Activated CD4-positive, alpha-beta memory T cell treated with anti-CD3 and anti-CD28 coated beads for 36 hours (primary cell): ENCODE measurements around the gene SLC2A9. TPM values are rescaled to one million over a fixed set of nuclear protein-coding genes. Genes with fewer than 3 reads are reported as not detected.

Source experiments
- CTCF ChIA-PET: fragments of 350-600 bp; sonication (Branson Sonifier 250); formaldehyde crosslinking; loops from one replicate; lab custom pipeline; 2021; ENCODE audit warnings: antibody characterized with exemption, inconsistent platforms; lab: Charles Lee
- POLR2A ChIA-PET: fragments of 350-600 bp; sonication (Branson Sonifier 250); formaldehyde crosslinking; loops from one replicate; lab custom pipeline; 2021; ENCODE audit warnings: antibody characterized with exemption; lab: Charles Lee
- DNase-seq: peaks from one replicate; pipeline ENCODE4 v3.0.0-alpha.2; 2020
- H3K27ac Mint-ChIP-seq: one replicate; pipeline ENCODE4 v1.8.0; 2021; ENCODE audit warnings: mixed read lengths
- H3K27me3 Mint-ChIP-seq: one replicate; pipeline ENCODE4 v1.8.0; 2021; ENCODE audit warnings: mixed read lengths
- H3K36me3 Mint-ChIP-seq: one replicate; pipeline ENCODE4 v1.8.0; 2021; ENCODE audit warnings: mixed read lengths
- H3K4me1 Mint-ChIP-seq: one replicate; pipeline ENCODE4 v1.8.0; 2021; ENCODE audit warnings: low read depth, mixed read lengths
- H3K4me3 Mint-ChIP-seq: one replicate; pipeline ENCODE4 v1.8.0; 2021; ENCODE audit warnings: mild to moderate bottlenecking, mixed read lengths
- H3K9me3 Mint-ChIP-seq: one replicate; pipeline ENCODE4 v1.8.0; 2021; ENCODE audit warnings: mixed read lengths
- intact Hi-C: fragments of 100-400 bp; cut with micrococcal nuclease; formaldehyde crosslinking; loops from one replicate; pipeline ENCODE4 v1.15.1; 2023
- total RNA-seq, 2 experiments: library from RNA; stranded (reverse); gene quantifications; one replicate each; pipeline ENCODE4 v1.2.3, GENCODE V29; 2021

Gene SLC2A9
- total RNA-seq, 2 experiments from 2014 or later = 0.10 to 0.65 TPM

- Mint-ChIP-seq H3K27me3 (no peaks in the 10 kb centered on the region), H3K4me1 (no peaks in the 10 kb centered on the region), H3K9me3 (peaks cover 11% of the 10 kb centered on the region), H3K27ac (no peak overlapping the region), H3K36me3 (no peaks in the 10 kb centered on the region), H3K4me3 (no peak overlapping the region)
- ChIA-PET CTCF (no interaction called here), POLR2A (no interaction called here)
- intact Hi-C loops = no loop called here
- DNase-seq = no peak
These were observed 175.4 kb downstream of the SLC2A9 start for GRCh38 chr4:9845791-9846493.

- no peaks in the 10 kb centered on the region for H3K36me3 Mint-ChIP-seq
- no peaks in the 10 kb centered on the region for H3K4me1 Mint-ChIP-seq
- CTCF ChIA-PET = interaction anchor here (0.6 kb wide), 1 partner anchor 1717 kb away, joined by 3 read pairs; no protein-coding TSS in a partner anchor
- DNase-seq = no peak
- H3K4me3 Mint-ChIP-seq = no peak overlapping the region
- no peak overlapping the region for H3K27ac Mint-ChIP-seq
- peaks cover 27% of the 10 kb centered on the region for H3K9me3 Mint-ChIP-seq
- intact Hi-C loops = no loop called here
- POLR2A ChIA-PET = no interaction called here
- H3K27me3 Mint-ChIP-seq = no peaks in the 10 kb centered on the region
These were observed 180.2 kb downstream of the SLC2A9 start for GRCh38 chr4:9841072-9841471.

GRCh38 chr4:9835430-9835829 is 185.9 kb downstream of the SLC2A9 start:
- peaks cover 4% of the 10 kb centered on the region for H3K27me3 Mint-ChIP-seq
- H3K27ac Mint-ChIP-seq = no peak overlapping the region
- H3K4me1 Mint-ChIP-seq = no peaks in the 10 kb centered on the region
- no peak for DNase-seq
- intact Hi-C loops = no loop called here
- no peaks in the 10 kb centered on the region for H3K36me3 Mint-ChIP-seq
- ChIA-PET POLR2A (no interaction called here), CTCF (no interaction called here)
- H3K9me3 Mint-ChIP-seq = peaks cover 14% of the 10 kb centered on the region
- H3K4me3 Mint-ChIP-seq = no peak overlapping the region

GRCh38 chr4:9833421-9833820 is 187.9 kb downstream of the SLC2A9 start:
- ChIA-PET CTCF (no interaction called here), POLR2A (no interaction called here)
- H3K36me3 Mint-ChIP-seq = no peaks in the 10 kb centered on the region
- intact Hi-C loops = no loop called here
- peaks cover 4% of the 10 kb centered on the region for H3K27me3 Mint-ChIP-seq
- peaks cover 2% of the 10 kb centered on the region for H3K9me3 Mint-ChIP-seq
- DNase-seq = no peak
- H3K27ac Mint-ChIP-seq = no peak overlapping the region
- H3K4me3 Mint-ChIP-seq = no peak overlapping the region
- no peaks in the 10 kb centered on the region for H3K4me1 Mint-ChIP-seq

GRCh38 chr4:9832640-9833039 is 188.7 kb downstream of the SLC2A9 start:
- Mint-ChIP-seq H3K9me3 (no peaks in the 10 kb centered on the region), H3K4me1 (no peaks in the 10 kb centered on the region), H3K27ac (no peak overlapping the region), H3K27me3 (peaks cover 4% of the 10 kb centered on the region), H3K4me3 (no peak overlapping the region), H3K36me3 (no peaks in the 10 kb centered on the region)
- no peak for DNase-seq
- ChIA-PET POLR2A (no interaction called here), CTCF (interaction anchor here (1.2 kb wide), 1 partner anchor 181 kb away, joined by 3 read pairs; no protein-coding TSS in a partner anchor)
- intact Hi-C loops = no loop called here

DNA sequence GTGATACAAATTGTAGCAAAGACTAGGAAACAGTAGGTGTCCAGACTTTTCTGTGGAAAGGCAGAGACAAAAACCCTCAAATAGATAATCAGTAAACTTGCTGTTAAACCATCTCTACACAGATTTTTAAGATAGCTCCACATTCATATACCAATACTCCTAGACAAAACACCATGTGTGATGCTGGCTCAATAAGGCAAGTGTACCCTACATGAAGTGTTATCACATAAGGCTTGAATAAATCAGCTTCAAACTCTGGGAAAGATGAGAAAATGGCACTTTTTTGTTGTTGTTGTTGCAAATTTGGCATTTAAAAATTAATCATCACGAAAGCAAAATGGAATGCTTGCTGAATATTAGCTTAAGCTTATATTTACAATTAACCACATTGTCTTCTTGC is 194.7 kb downstream of the SLC2A9 start:
- Mint-ChIP-seq H3K27ac (no peak overlapping the region), H3K4me3 (no peak overlapping the region), H3K9me3 (no peaks in the 10 kb centered on the region), H3K36me3 (no peaks in the 10 kb centered on the region), H3K4me1 (peaks cover 12% of the 10 kb centered on the region), H3K27me3 (peaks cover 7% of the 10 kb centered on the region)
- no peak for DNase-seq
- intact Hi-C loops = no loop called here
- ChIA-PET CTCF (interaction anchor here (1.5 kb wide), 1 partner anchor 123 kb away, joined by 3 read pairs; no protein-coding TSS in a partner anchor), POLR2A (interaction anchor here (0.6 kb wide), 1 partner anchor 182 kb away, joined by 4 read pairs; no protein-coding TSS in a partner anchor)

- H3K27ac Mint-ChIP-seq = no peak overlapping the region
- H3K36me3 Mint-ChIP-seq = no peaks in the 10 kb centered on the region
- H3K27me3 Mint-ChIP-seq = peaks cover 9% of the 10 kb centered on the region
- peaks cover 12% of the 10 kb centered on the region for H3K4me1 Mint-ChIP-seq
- H3K4me3 Mint-ChIP-seq = no peak overlapping the region
- intact Hi-C loops = loop anchor here (1.0 to 2.0 kb wide), 3 partner anchors 9 to 178 kb away; no protein-coding TSS in a partner anchor
- ChIA-PET POLR2A (no interaction called here), CTCF (no interaction called here)
- no peaks in the 10 kb centered on the region for H3K9me3 Mint-ChIP-seq
- DNase-seq = peak; percentile 65
These were observed 196.2 kb downstream of the SLC2A9 start for GRCh38 chr4:9825049-9825448.

DNA sequence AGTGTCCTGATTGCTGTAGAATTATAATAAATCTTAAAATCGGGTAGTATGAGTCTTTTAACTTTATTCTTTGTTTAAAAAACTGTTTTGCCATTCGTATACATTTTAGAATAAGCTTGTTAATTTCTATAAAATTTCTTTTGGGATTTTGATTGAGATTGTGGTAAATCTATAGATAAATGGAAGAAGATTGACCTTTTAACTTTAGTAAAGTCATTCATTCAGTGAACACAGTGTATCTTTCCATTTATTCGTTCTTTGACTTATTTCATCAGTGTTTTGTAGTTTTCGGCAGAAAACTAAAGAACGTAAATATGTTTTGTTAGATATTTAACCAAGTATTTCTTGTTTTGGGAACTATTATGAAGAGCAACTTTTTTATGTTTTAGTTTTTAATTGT is 201.0 kb downstream of the SLC2A9 start:
- ChIA-PET CTCF (no interaction called here), POLR2A (no interaction called here)
- H3K4me1 Mint-ChIP-seq = peaks cover 11% of the 10 kb centered on the region
- H3K27ac Mint-ChIP-seq = no peak overlapping the region
- peaks cover 16% of the 10 kb centered on the region for H3K27me3 Mint-ChIP-seq
- intact Hi-C loops = no loop called here
- H3K9me3 Mint-ChIP-seq = no peaks in the 10 kb centered on the region
- DNase-seq = no peak
- no peaks in the 10 kb centered on the region for H3K36me3 Mint-ChIP-seq
- no peak overlapping the region for H3K4me3 Mint-ChIP-seq

DNA sequence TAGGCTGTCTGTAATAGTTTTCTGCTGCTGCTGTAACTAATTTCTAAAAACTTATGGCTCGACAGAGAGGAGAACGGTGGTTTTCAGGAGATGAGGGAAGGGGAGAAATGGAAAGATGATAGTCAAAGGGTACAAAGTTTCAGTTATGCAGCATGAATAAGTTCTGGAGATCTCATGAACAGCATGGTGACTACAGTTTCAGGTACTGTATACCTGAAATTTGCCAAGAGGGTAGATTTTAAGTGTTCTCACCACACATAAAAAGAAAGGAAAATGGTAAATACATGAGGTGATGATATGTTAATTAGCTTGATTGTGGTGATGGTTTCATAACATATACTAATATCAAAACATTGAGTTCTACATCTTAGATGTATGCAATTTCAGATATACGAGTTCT is 205.0 kb downstream of the SLC2A9 start:
- Mint-ChIP-seq H3K4me1 (peaks cover 4% of the 10 kb centered on the region), H3K9me3 (no peaks in the 10 kb centered on the region), H3K27ac (no peak overlapping the region), H3K36me3 (no peaks in the 10 kb centered on the region), H3K27me3 (peaks cover 22% of the 10 kb centered on the region), H3K4me3 (no peak overlapping the region)
- ChIA-PET CTCF (no interaction called here), POLR2A (no interaction called here)
- intact Hi-C loops = loop anchor here (1.0 kb wide), 2 partner anchors 9 to 45 kb away; no protein-coding TSS in a partner anchor
- DNase-seq = no peak

- peaks cover 4% of the 10 kb centered on the region for H3K4me1 Mint-ChIP-seq
- intact Hi-C loops = no loop called here
- CTCF ChIA-PET = no interaction called here
- H3K27ac Mint-ChIP-seq = no peak overlapping the region
- peaks cover 16% of the 10 kb centered on the region for H3K27me3 Mint-ChIP-seq
- H3K9me3 Mint-ChIP-seq = no peaks in the 10 kb centered on the region
- peak; percentile 27 for DNase-seq
- H3K36me3 Mint-ChIP-seq = no peaks in the 10 kb centered on the region
- POLR2A ChIA-PET = no interaction called here
- no peak overlapping the region for H3K4me3 Mint-ChIP-seq
These were observed 208.6 kb downstream of the SLC2A9 start for GRCh38 chr4:9812501-9813340.

DNA sequence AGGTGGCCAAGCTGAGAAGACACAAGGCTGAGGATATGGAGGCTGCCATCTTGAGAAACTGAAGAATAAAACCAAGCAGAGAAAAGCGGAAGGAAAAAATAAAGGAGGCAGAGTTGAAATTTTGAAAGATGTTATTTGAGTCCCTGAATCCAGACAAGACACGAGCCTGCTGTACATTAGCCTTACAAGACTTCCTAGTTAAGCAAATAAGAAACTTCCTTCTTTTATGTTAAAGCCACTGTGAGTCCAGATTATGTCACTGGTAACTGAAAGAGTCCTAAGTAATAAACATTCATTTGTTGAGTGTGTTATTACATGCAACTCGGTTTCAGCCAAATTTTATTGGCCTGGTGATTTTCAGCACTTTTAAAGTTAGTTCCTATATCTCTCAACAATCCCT is 209.5 kb downstream of the SLC2A9 start:
- H3K4me1 Mint-ChIP-seq = peaks cover 2% of the 10 kb centered on the region
- CTCF ChIA-PET = no interaction called here
- H3K4me3 Mint-ChIP-seq = no peak overlapping the region
- no peak overlapping the region for H3K27ac Mint-ChIP-seq
- peaks cover 16% of the 10 kb centered on the region for H3K27me3 Mint-ChIP-seq
- no peak for DNase-seq
- no peaks in the 10 kb centered on the region for H3K9me3 Mint-ChIP-seq
- no peaks in the 10 kb centered on the region for H3K36me3 Mint-ChIP-seq
- intact Hi-C loops = no loop called here
- POLR2A ChIA-PET = no interaction called here

DNA sequence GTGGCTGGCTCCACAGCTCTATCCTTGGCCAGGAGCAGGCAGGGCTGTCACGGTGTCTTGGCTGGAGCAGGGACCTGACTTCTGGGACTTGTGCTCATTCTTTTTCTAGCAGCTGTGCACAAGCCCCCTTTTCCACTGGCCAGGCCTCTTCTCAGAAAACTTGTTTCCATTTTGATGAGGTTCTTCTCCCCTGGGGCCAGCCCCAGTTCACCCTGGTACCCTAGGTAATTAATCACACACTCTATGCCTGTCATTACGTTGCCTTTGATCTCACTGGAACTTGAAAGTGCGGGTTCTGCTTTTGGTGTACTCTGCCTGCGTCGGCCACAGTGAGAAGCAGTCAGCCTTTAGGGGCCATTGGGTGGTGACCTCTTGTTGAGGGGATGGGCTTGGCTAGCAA is 213.2 kb downstream of the SLC2A9 start:
- Mint-ChIP-seq H3K36me3 (no peaks in the 10 kb centered on the region), H3K4me1 (no peaks in the 10 kb centered on the region), H3K27ac (no peak overlapping the region), H3K9me3 (no peaks in the 10 kb centered on the region), H3K27me3 (peaks cover 10% of the 10 kb centered on the region), H3K4me3 (no peak overlapping the region)
- CTCF ChIA-PET = no interaction called here
- POLR2A ChIA-PET = no interaction called here
- intact Hi-C loops = no loop called here
- DNase-seq = no peak
